ENCODE measurements around the gene CRTC3. TPM values are rescaled to one million over a fixed set of nuclear protein-coding genes. Genes with fewer than 3 reads are reported as not detected.
"Not testable (repeated sequence)": the region's sequence is repeated elsewhere in the genome, so short reads cannot be mapped to it uniquely, and the experiment has no call there.

The CRTC3 gene
- total RNA-seq, 2 experiments from 2014 or later = 5.6 to 14.7 TPM

DNA sequence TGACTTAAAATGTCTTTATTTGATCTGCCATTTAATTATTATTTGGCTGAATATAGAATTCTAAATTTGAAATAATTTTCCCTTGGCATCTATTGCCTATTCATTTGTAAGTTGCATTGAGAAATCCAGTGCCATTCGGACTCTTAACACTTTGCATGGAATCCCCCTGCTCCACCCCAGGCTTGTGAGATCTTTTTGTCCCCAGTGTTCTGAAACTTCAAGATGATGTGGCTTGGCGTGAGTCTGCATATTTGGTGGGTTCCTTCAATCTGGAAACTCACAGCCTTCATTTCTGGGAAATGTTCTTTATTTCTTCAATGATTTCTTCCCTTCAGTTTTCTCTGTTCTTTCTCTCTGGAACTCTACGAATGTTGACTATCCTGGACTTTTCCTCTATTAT, 103.6 kb downstream of the CRTC3 start:
- POLR2A ChIA-PET = interaction anchor here (0.7 kb wide), 2 partner anchors 328 to 678 kb away, joined by 3 read pairs; no protein-coding TSS in a partner anchor

DNA sequence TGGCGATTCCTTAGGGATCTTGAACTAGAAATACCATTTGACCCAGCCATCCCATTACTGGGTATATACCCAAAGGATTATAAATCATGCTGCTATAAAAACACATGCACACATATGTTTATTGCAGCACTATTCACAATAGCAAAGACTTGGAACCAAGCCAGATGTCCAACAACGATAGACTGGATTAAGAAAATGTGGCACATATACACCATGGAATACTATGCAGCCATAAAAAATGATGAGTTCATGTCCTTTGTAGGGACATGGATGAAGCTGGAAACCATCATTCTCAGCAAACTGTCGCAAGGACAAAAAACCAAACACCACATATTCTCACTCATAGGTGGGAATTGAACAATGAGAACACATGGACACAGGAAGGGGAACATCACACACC, 107.3 kb downstream of the CRTC3 start:
- BruUV-seq (replicated peaks); POLR2A ChIA-PET: not testable (repeated sequence)

More for the DNA sequence above, 103.6 kb downstream of the CRTC3 start:
- no peak for DNase-seq (ENCODE audit: low spot score)
- TF ChIP-seq CTCF (conservative IDR thresholded peaks at IDR 0.05; ENCODE audit: low read length) (no peak), EZH2phosphoT487 (IDR thresholded peaks at IDR 0.05; ENCODE audit: borderline replicate concordance, low read depth, low read length) (no peak)
- Histone ChIP-seq H2AFZ (ENCODE audit: low read length) (no peak overlapping the region), H3K9me3 (ENCODE audit: low read length) (no peaks in the 10 kb centered on the region), H3K4me1 (ENCODE audit: insufficient read depth, low read length, poor library complexity, severe bottlenecking) (no peaks in the 10 kb centered on the region), H3K4me2 (ENCODE audit: low read length) (no peak overlapping the region), H3K9me2 (ENCODE audit: insufficient read depth, low read length) (no peaks in the 10 kb centered on the region), H3K79me2 (ENCODE audit: insufficient read depth, low read depth, low read length) (no peaks in the 10 kb centered on the region), H3K4me3 (ENCODE audit: low read depth, low read length, poor library complexity, severe bottlenecking) (no peak overlapping the region), H4K20me1 (ENCODE audit: insufficient read depth, low read length) (no peaks in the 10 kb centered on the region), H3K27ac (ENCODE audit: low read depth, low read length, poor library complexity, severe bottlenecking) (no peak overlapping the region), H3K36me3 (ENCODE audit: insufficient read depth, low read length) (no peaks in the 10 kb centered on the region)
- intact Hi-C loops (cut with micrococcal nuclease; ENCODE audit: unreplicated experiment) = no loop called here
- BruUV-seq (replicated peaks) = no TSS peak
- CTCF ChIA-PET (ENCODE audit: unreplicated experiment) = no interaction called here

GRCh38 chr15:90637693-90638092, 108.0 kb downstream of the CRTC3 start:
- DNase-seq (ENCODE audit: low spot score) = no peak
- Histone ChIP-seq H3K79me2 (ENCODE audit: insufficient read depth, low read depth, low read length) (no peaks in the 10 kb centered on the region), H2AFZ (ENCODE audit: low read length) (no peak overlapping the region), H3K4me2 (ENCODE audit: low read length) (no peak overlapping the region), H3K4me1 (ENCODE audit: insufficient read depth, low read length, poor library complexity, severe bottlenecking) (no peaks in the 10 kb centered on the region), H3K9me2 (ENCODE audit: insufficient read depth, low read length) (no peaks in the 10 kb centered on the region), H3K4me3 (ENCODE audit: low read depth, low read length, poor library complexity, severe bottlenecking) (no peak overlapping the region), H3K27ac (ENCODE audit: low read depth, low read length, poor library complexity, severe bottlenecking) (no peak overlapping the region), H3K9me3 (ENCODE audit: low read length) (no peaks in the 10 kb centered on the region), H3K36me3 (ENCODE audit: insufficient read depth, low read length) (no peaks in the 10 kb centered on the region), H4K20me1 (ENCODE audit: insufficient read depth, low read length) (no peaks in the 10 kb centered on the region)
- no peak for TF ChIP-seq CTCF (conservative IDR thresholded peaks at IDR 0.05; ENCODE audit: low read length)
- TF ChIP-seq EZH2phosphoT487 (IDR thresholded peaks at IDR 0.05; ENCODE audit: borderline replicate concordance, low read depth, low read length) = no peak
- intact Hi-C loops (cut with micrococcal nuclease; ENCODE audit: unreplicated experiment) = no loop called here
- ChIA-PET POLR2A (no interaction called here), CTCF (ENCODE audit: unreplicated experiment) (no interaction called here)
- no TSS peak for BruUV-seq (replicated peaks)

More for the DNA sequence above, 107.3 kb downstream of the CRTC3 start:
- H3K9me3 ChIP-seq (ENCODE audit: low read length); H3K4me1 ChIP-seq (ENCODE audit: insufficient read depth, low read length, poor library complexity, severe bottlenecking); H3K27ac ChIP-seq (ENCODE audit: low read depth, low read length, poor library complexity, severe bottlenecking); intact Hi-C loops (cut with micrococcal nuclease; ENCODE audit: unreplicated experiment); H3K4me2 ChIP-seq (ENCODE audit: low read length); CTCF ChIA-PET (ENCODE audit: unreplicated experiment); H3K4me3 ChIP-seq (ENCODE audit: low read depth, low read length, poor library complexity, severe bottlenecking); H4K20me1 ChIP-seq (ENCODE audit: insufficient read depth, low read length); DNase-seq (ENCODE audit: low spot score); H3K9me2 ChIP-seq (ENCODE audit: insufficient read depth, low read length); H2AFZ ChIP-seq (ENCODE audit: low read length); H3K36me3 ChIP-seq (ENCODE audit: insufficient read depth, low read length); H3K79me2 ChIP-seq (ENCODE audit: insufficient read depth, low read depth, low read length): not testable (repeated sequence)

Measured in OCI-LY7 (cell line).